GM12878 (cell line): ENCODE results near the gene TAF11L5. TPM values are rescaled to one million over a fixed set of nuclear protein-coding genes. Genes with fewer than 3 reads are reported as not detected.
"Not testable (repeated sequence)": the region's sequence is repeated elsewhere in the genome, so short reads cannot be mapped to it uniquely, and the experiment has no call there.

Experiments
- ATAC-seq: fragments of 200-7000 bp; cut with Tn5 transposase; 3 replicates; pipeline ENCODE4 v1.9.1; 2020; ENCODE audit warnings: mild to moderate bottlenecking, moderate library complexity
- BruUV-seq: library from RNA; stranded (reverse); fragments of 400-500 nt; replicated peaks from 2 replicates; lab custom pipeline; 2021; lab: Mats Ljungman, UMichigan
- CTCF ChIA-PET: fragments of 300-600 bp; sonication (Branson Sonifier 250); formaldehyde crosslinking; extraction: SDS; loops from one replicate; lab custom pipeline; 2021; ENCODE audit warnings: inconsistent platforms; lab: Yijun Ruan, JAX
- POLR2A ChIA-PET: fragments of 350-600 bp; formaldehyde crosslinking; extraction: SDS; loops from one replicate; lab custom pipeline; 2021; ENCODE audit warnings: inconsistent platforms; lab: Charles Lee
- RAD21 ChIA-PET: fragments of 300-600 bp; sonication (Branson Sonifier 250); formaldehyde crosslinking; loops from one replicate; lab custom pipeline; 2023; ENCODE audit warnings: antibody characterized with exemption; ENCODE audit not compliant: unreplicated experiment; lab: Charles Lee
- SMC1A ChIA-PET: fragments of 300-600 bp; sonication (Branson Sonifier 250); formaldehyde crosslinking; loops from one replicate; lab custom pipeline; 2023; ENCODE audit not compliant: unreplicated experiment, uncharacterized antibody; lab: Charles Lee
- DNase-seq: peaks from one replicate; pipeline ENCODE4 v3.0.0-alpha.2; 2011; ENCODE audit warnings: low read depth, low spot score
- FAIRE-seq: peaks from 3 replicates; lab custom pipeline; 2011; peaks lifted over from hg19 to GRCh38; lab: Jason Lieb, UNC
- H2AFZ ChIP-seq: 2 replicates; pipeline ENCODE4 v1.6.0; 2011; ENCODE audit warnings: low read depth, low read length, control low read depth; ENCODE audit not compliant: control insufficient read depth
- H3K27ac ChIP-seq: 2 replicates; pipeline ENCODE4 v1.5.1; 2011; ENCODE audit warnings: control low read depth; ENCODE audit not compliant: control insufficient read depth, insufficient read depth
- H3K27me3 ChIP-seq, 2 experiments: replicated peaks in 1 of 2; 2 replicates each; pipeline versions ENCODE4 v1.6.0 to v1.6.1; 2011; ENCODE audit warnings: low read length in 1 of 2; ENCODE audit not compliant: control insufficient read depth in 2 of 2, insufficient read depth in 2 of 2
- H3K36me3 ChIP-seq, 2 experiments: 2 replicates each; pipeline ENCODE4 v1.5.1; 2011; ENCODE audit warnings: low read length in 1 of 2; ENCODE audit not compliant: control insufficient read depth in 2 of 2, insufficient read depth in 2 of 2
- H3K4me1 ChIP-seq: 2 replicates; pipeline ENCODE4 v1.6.1; 2011; ENCODE audit warnings: mild to moderate bottlenecking, low read length, moderate library complexity, mixed read lengths; ENCODE audit not compliant: control insufficient read depth, insufficient read depth
- H3K4me2 ChIP-seq: 2 replicates; pipeline ENCODE4 v1.6.0; 2011; ENCODE audit warnings: control low read depth; ENCODE audit not compliant: control insufficient read depth, insufficient read depth
- H3K4me3 ChIP-seq: fragments of 200-600 bp; sonication (generic); 2 replicates; pipeline ENCODE4 v1.5.1; 2016
- H3K79me2 ChIP-seq: 2 replicates; pipeline ENCODE4 v1.6.0; 2011; ENCODE audit warnings: low read length; ENCODE audit not compliant: control insufficient read depth, insufficient read depth
- H3K9ac ChIP-seq: 2 replicates; pipeline ENCODE4 v1.8.0; 2011; ENCODE audit warnings: low read length, control low read depth, mixed read lengths; ENCODE audit not compliant: control insufficient read depth, insufficient read depth
- H3K9me3 ChIP-seq: replicated peaks from 3 replicates; pipeline ENCODE4 v1.5.1; 2011; ENCODE audit warnings: mild to moderate bottlenecking, low read length; ENCODE audit not compliant: control insufficient read depth, insufficient read depth
- H4K20me1 ChIP-seq: 2 replicates; pipeline ENCODE4 v1.6.0; 2011; ENCODE audit not compliant: control insufficient read depth, insufficient read depth
- CHD1 ChIP-seq: IDR thresholded peaks from 2 replicates; pipeline ENCODE4 v1.6.1; 2012; ENCODE audit warnings: low read depth, low read length, improper control_type of control experiment
- CHD2 ChIP-seq: IDR thresholded peaks from 2 replicates; pipeline ENCODE4 v1.6.1; 2011; ENCODE audit warnings: low read depth, low read length, improper control_type of control experiment, borderline replicate concordance
- DPF2 ChIP-seq: fragments of 450-650 bp; IDR thresholded peaks from 2 replicates; pipeline ENCODE4 v1.6.1; 2017; ENCODE audit warnings: mild to moderate bottlenecking
- JUND ChIP-seq: IDR thresholded peaks from 2 replicates; pipeline ENCODE4 v1.6.1; 2012; ENCODE audit warnings: low read depth, mild to moderate bottlenecking, low read length, improper control_type of control experiment, moderate library complexity
- MLLT1 ChIP-seq: fragments of 450-650 bp; IDR thresholded peaks from 2 replicates; pipeline ENCODE4 v1.6.1; 2016; ENCODE audit warnings: mild to moderate bottlenecking
- MTA2 ChIP-seq: fragments of 450-650 bp; IDR thresholded peaks from 2 replicates; pipeline ENCODE4 v1.6.1; 2016; ENCODE audit warnings: low read depth, mild to moderate bottlenecking, moderate library complexity
- NFYB ChIP-seq: IDR thresholded peaks from 2 replicates; pipeline ENCODE4 v1.6.1; 2011; ENCODE audit warnings: low read depth, mild to moderate bottlenecking, low read length, improper control_type of control experiment, moderate library complexity; ENCODE audit not compliant: insufficient read depth
- NRF1 ChIP-seq: conservative IDR thresholded peaks from 2 replicates; pipeline ENCODE4 v1.6.1; 2011; ENCODE audit warnings: mild to moderate bottlenecking, low read depth, low read length, improper control_type of control experiment
- SMC3 ChIP-seq: IDR thresholded peaks from 2 replicates; pipeline ENCODE4 v1.6.1; 2011; ENCODE audit warnings: low read length, improper control_type of control experiment, borderline replicate concordance
- SRF ChIP-seq, 2 experiments: IDR thresholded peaks; 2 replicates each; pipeline ENCODE4 v1.6.1; 2011; ENCODE audit warnings: low read depth in 2 of 2, low read length in 2 of 2, mild to moderate bottlenecking in 1 of 2, moderate library complexity in 1 of 2
- SUZ12 ChIP-seq: fragments of 200-600 bp; sonication (generic); IDR thresholded peaks from one replicate; pipeline ENCODE4 v1.6.1; 2018; ENCODE audit warnings: antibody characterized with exemption, mild to moderate bottlenecking; ENCODE audit not compliant: unreplicated experiment
- ZBTB33 ChIP-seq: fragments of 450-650 bp; IDR thresholded peaks from 2 replicates; pipeline ENCODE4 v1.6.1; 2017; ENCODE audit warnings: mild to moderate bottlenecking
- ZSCAN29 ChIP-seq: fragments of 450-650 bp; IDR thresholded peaks from 2 replicates; pipeline ENCODE4 v1.6.1; 2017; ENCODE audit warnings: mild to moderate bottlenecking, moderate library complexity
- WGBS: methylation state at CpG from one replicate; pipeline ENCODE4 v1.1.6; 2016; ENCODE audit warnings: low lambda C conversion rate; ENCODE audit not compliant: insufficient replicate concordance, insufficient coverage; ENCODE audit errors: missing lambda C conversion rate; 5-methylcytosine and 5-hydroxymethylcytosine counted together
- in situ Hi-C: fragments of 300-500 bp; cut with MboI; formaldehyde crosslinking; loops from 9 replicates; pipeline ENCODE4 v1.14.3; 2018; ENCODE audit warnings: mixed read lengths
- intact Hi-C: fragments of 100-400 bp; cut with micrococcal nuclease; formaldehyde crosslinking; loops from one replicate; pipeline ENCODE4 v1.14.2; 2022; ENCODE audit not compliant: unreplicated experiment
- polyA plus RNA-seq, 11 experiments: library from polyadenylated mRNA; depleted of rRNA in 4 of 11; unstranded in 6 of 11; stranded (reverse) in 5 of 11; fragments of >200 nt; fragmentation: Nextera tagmentation in 4 of 11; fragmentation: Illumina TruSeq in 1 of 11; extraction: Ambion mirVana in 4 of 11; extraction: Trizol in 1 of 11; gene quantifications; 1 replicate in 1 of 11; 2 replicates in 10 of 11; pipeline versions ENCODE4 v1.2.1 to v1.2.3, GENCODE V29; 2011 to 2016; ENCODE audit warnings: inconsistent platforms in 2 of 11, missing spikeins in 2 of 11, low read depth in 1 of 11
- total RNA-seq, 4 experiments: library from RNA; depleted of rRNA in 3 of 4; stranded (reverse); fragments of >200 nt in 3 of 4; fragmentation: Illumina TruSeq in 1 of 4; extraction: Trizol in 1 of 4; gene quantifications; 2 replicates each; pipeline versions ENCODE4 v1.2.1 to v1.2.3, GENCODE V29; 2013 to 2021

The TAF11L5 gene
- total and polyA plus RNA-seq, 10 of the 15 experiments (the other 5 are each of a cell fraction or from before 2014, with no cell fraction given) = not detected

GRCh38 chr5:17497931-17498330 lies 27.1 kb upstream of the TAF11L5 start, which contains the start of gene TAF11L2:
Gene TAF11L2, plus strand, starts transcription at chr5:17498231.
- H3K4me1 ChIP-seq, ATAC-seq, CTCF ChIA-PET, H3K9me3 ChIP-seq, POLR2A ChIA-PET, H3K4me2 ChIP-seq, H3K9ac ChIP-seq, H4K20me1 ChIP-seq, H3K36me3 ChIP-seq, H3K4me3 ChIP-seq, SMC1A ChIA-PET, H2AFZ ChIP-seq, intact Hi-C loops, H3K27ac ChIP-seq, FAIRE-seq, H3K79me2 ChIP-seq, in situ Hi-C loops, DNase-seq, BruUV-seq, H3K27me3 ChIP-seq: not testable (repeated sequence)
- WGBS = 35% methylated on average over 8 of the region's 8 CpGs
- RAD21 ChIA-PET = interaction anchor here (2.0 kb wide), 1 partner anchor 282 kb away, joined by 5 read pairs; no protein-coding TSS in a partner anchor

GRCh38 chr5:17511775-17512325 lies 13.2 kb upstream of the TAF11L5 start:
- WGBS = 63% methylated on average over 17 of the region's 17 CpGs
- in situ Hi-C loops = no loop called here
- no peaks in the 10 kb centered on the region for H3K4me1 ChIP-seq
- H4K20me1 ChIP-seq = no peaks in the 10 kb centered on the region
- SMC1A ChIA-PET = no interaction called here
- POLR2A ChIA-PET = no interaction called here
- TF ChIP-seq CHD1 (no peak), JUND (no peak), NRF1 (no peak), SUZ12 (no peak), DPF2 (no peak), SMC3 (no peak), ZBTB33 (no peak), NFYB (no peak), CHD2 (no peak), SRF (IDR thresholded peaks at IDR 0.05; ENCODE audit: low read depth in 2 of 2, low read length in 2 of 2) (no peak), MTA2 (no peak), MLLT1 (no peak), ZSCAN29 (no peak)
- H3K9ac ChIP-seq = no peak overlapping the region
- FAIRE-seq (no peak), ATAC-seq (no peak), DNase-seq (no peak)
- no peak overlapping the region for H2AFZ ChIP-seq
- H3K36me3 ChIP-seq = no peaks in the 10 kb centered on the region
- CTCF ChIA-PET = no interaction called here
- H3K79me2 ChIP-seq = no peaks in the 10 kb centered on the region
- RAD21 ChIA-PET = no interaction called here
- intact Hi-C loops = no loop called here
- no peaks in the 10 kb centered on the region; the same call in 2 of the 3 replicates for H3K9me3 ChIP-seq
- H3K4me2 ChIP-seq = no peak overlapping the region
- no peak overlapping the region for H3K27ac ChIP-seq
- no peak overlapping the region for H3K4me3 ChIP-seq
- no peaks in the 10 kb centered on the region for H3K27me3 ChIP-seq
- no TSS peak for BruUV-seq
